ENCODE results near the gene ACYP1. TPM values are rescaled to one million over a fixed set of nuclear protein-coding genes. Genes with fewer than 3 reads are reported as not detected.

The ACYP1 gene
- total RNA-seq, 1 experiment from 2014 or later, result 23.5 TPM

- ChIA-PET CTCF (no interaction called here), POLR2A (ENCODE audit: unreplicated experiment) (no interaction called here)
- Histone ChIP-seq H3K79me2 (ENCODE audit: low read length) (peaks cover 31% of the 10 kb centered on the region), H4K20me1 (ENCODE audit: low read length) (no peaks in the 10 kb centered on the region), H3K4me3 (ENCODE audit: low read length) (no peak overlapping the region), H3K36me3 (ENCODE audit: low read depth, low read length) (peaks cover 9% of the 10 kb centered on the region; the same call in 1 of the 2 replicates), H3K9ac (ENCODE audit: low read length) (no peak overlapping the region), H3K27me3 (ENCODE audit: low read length) (no peaks in the 10 kb centered on the region), H3K9me2 (replicated peaks; ENCODE audit: low read length) (no peaks in the 10 kb centered on the region), H3F3A (ENCODE audit: low read length, unreplicated experiment) (no peaks in the 10 kb centered on the region), H3K27ac (ENCODE audit: low read length) (no peak overlapping the region; the same call in 1 of the 2 replicates), H3K4me2 (ENCODE audit: low read length) (peak overlapping the region; percentile 29), H2AFZ (ENCODE audit: low read length) (no peak overlapping the region), H3K4me1 (ENCODE audit: insufficient read depth, low read length) (peaks cover 26% of the 10 kb centered on the region), H3K9me3 (ENCODE audit: low read length) (no peaks in the 10 kb centered on the region)
- no TSS peak for BruUV-seq (replicated peaks)
- ATAC-seq (peak; percentile 84), DNase-seq (peak; percentile 75)
- no peak for TF ChIP-seq CTCF (conservative IDR thresholded peaks at IDR 0.05; ENCODE audit: low read depth, low read length)
- no peak for TF ChIP-seq EZH2 (IDR thresholded peaks at IDR 0.05; ENCODE audit: low read length, unreplicated experiment)
- TF ChIP-seq EZH2phosphoT487 (IDR thresholded peaks at IDR 0.05; ENCODE audit: borderline replicate concordance, low read length), result no peak
- intact Hi-C loops (cut with micrococcal nuclease), result no loop called here
Measured at GRCh38 chr14:75041613-75042012, 22.2 kb downstream of the ACYP1 start.

- Histone ChIP-seq H3K4me3 (ENCODE audit: low read length) (no peak overlapping the region), H3K79me2 (ENCODE audit: low read length) (peaks cover 25% of the 10 kb centered on the region), H3K9me2 (replicated peaks; ENCODE audit: low read length) (no peaks in the 10 kb centered on the region), H4K20me1 (ENCODE audit: low read length) (no peaks in the 10 kb centered on the region), H3K9ac (ENCODE audit: low read length) (no peak overlapping the region), H3K27ac (ENCODE audit: low read length) (no peak overlapping the region), H3K4me1 (ENCODE audit: insufficient read depth, low read length) (peaks cover 23% of the 10 kb centered on the region), H3K9me3 (ENCODE audit: low read length) (no peaks in the 10 kb centered on the region), H3K4me2 (ENCODE audit: low read length) (no peak overlapping the region), H3K27me3 (ENCODE audit: low read length) (no peaks in the 10 kb centered on the region), H3F3A (ENCODE audit: low read length, unreplicated experiment) (no peaks in the 10 kb centered on the region), H3K36me3 (ENCODE audit: low read depth, low read length) (peaks cover 10% of the 10 kb centered on the region; the same call in 1 of the 2 replicates), H2AFZ (ENCODE audit: low read length) (no peak overlapping the region)
- ATAC-seq (no peak), DNase-seq (no peak)
- TF ChIP-seq EZH2phosphoT487 (IDR thresholded peaks at IDR 0.05; ENCODE audit: borderline replicate concordance, low read length), result no peak
- TF ChIP-seq CTCF (conservative IDR thresholded peaks at IDR 0.05; ENCODE audit: low read depth, low read length), result no peak
- TF ChIP-seq EZH2 (IDR thresholded peaks at IDR 0.05; ENCODE audit: low read length, unreplicated experiment), result no peak
- CTCF ChIA-PET, result no interaction called here
- POLR2A ChIA-PET (ENCODE audit: unreplicated experiment), result no interaction called here
- BruUV-seq (replicated peaks), result no TSS peak
- intact Hi-C loops (cut with micrococcal nuclease), result no loop called here
Measured at GRCh38 chr14:75040959-75041358, 22.9 kb downstream of the ACYP1 start.

- ChIA-PET POLR2A (ENCODE audit: unreplicated experiment) (no interaction called here), CTCF (no interaction called here)
- ATAC-seq (no peak), DNase-seq (no peak)
- H2AFZ ChIP-seq (ENCODE audit: low read length), result no peak overlapping the region
- H4K20me1 ChIP-seq (ENCODE audit: low read length), result no peaks in the 10 kb centered on the region
- H3K9me2 ChIP-seq (replicated peaks; ENCODE audit: low read length), result no peaks in the 10 kb centered on the region
- H3K79me2 ChIP-seq (ENCODE audit: low read length), result peaks cover 23% of the 10 kb centered on the region
- no peak overlapping the region for H3K4me3 ChIP-seq (ENCODE audit: low read length)
- intact Hi-C loops (cut with micrococcal nuclease), result no loop called here
- H3K4me2 ChIP-seq (ENCODE audit: low read length), result no peak overlapping the region
- H3K4me1 ChIP-seq (ENCODE audit: insufficient read depth, low read length), result peaks cover 23% of the 10 kb centered on the region
- H3K27me3 ChIP-seq (ENCODE audit: low read length), result no peaks in the 10 kb centered on the region
- no peaks in the 10 kb centered on the region for H3F3A ChIP-seq (ENCODE audit: low read length, unreplicated experiment)
- no peaks in the 10 kb centered on the region for H3K9me3 ChIP-seq (ENCODE audit: low read length)
- no peak overlapping the region for H3K9ac ChIP-seq (ENCODE audit: low read length)
- TF ChIP-seq EZH2phosphoT487 (IDR thresholded peaks at IDR 0.05; ENCODE audit: borderline replicate concordance, low read length) (no peak), CTCF (conservative IDR thresholded peaks at IDR 0.05; ENCODE audit: low read depth, low read length) (no peak), EZH2 (IDR thresholded peaks at IDR 0.05; ENCODE audit: low read length, unreplicated experiment) (no peak)
- peaks cover 10% of the 10 kb centered on the region; the same call in 1 of the 2 replicates for H3K36me3 ChIP-seq (ENCODE audit: low read depth, low read length)
- H3K27ac ChIP-seq (ENCODE audit: low read length), result no peak overlapping the region
- no TSS peak for BruUV-seq (replicated peaks)
Measured at GRCh38 chr14:75040507-75040906, 23.3 kb downstream of the ACYP1 start.
